Glutamatergic neuron (in vitro differentiated cells): ENCODE results near the gene STK17A. TPM values are rescaled to one million over a fixed set of nuclear protein-coding genes. Genes with fewer than 3 reads are reported as not detected.
"Not testable (repeated sequence)": the region's sequence is repeated elsewhere in the genome, so short reads cannot be mapped to it uniquely, and the experiment has no call there.

Experiments used
- DNase-seq: peaks from one replicate; pipeline ENCODE4 v3.0.0; 2022
- H3K27ac Mint-ChIP-seq: one replicate; pipeline ENCODE4 v1.8.0; 2020; ENCODE audit warnings: mild to moderate bottlenecking, mixed read lengths, inconsistent platforms; ENCODE audit not compliant: unreplicated experiment
- H3K27me3 Mint-ChIP-seq: one replicate; pipeline ENCODE4 v1.8.0; 2020; ENCODE audit warnings: mild to moderate bottlenecking, moderate library complexity, mixed read lengths, inconsistent platforms; ENCODE audit not compliant: unreplicated experiment
- H3K36me3 Mint-ChIP-seq: one replicate; pipeline ENCODE4 v1.8.0; 2020; ENCODE audit warnings: mild to moderate bottlenecking, mixed read lengths, inconsistent platforms; ENCODE audit not compliant: unreplicated experiment
- H3K4me1 Mint-ChIP-seq: one replicate; pipeline ENCODE4 v1.8.0; 2020; ENCODE audit warnings: mild to moderate bottlenecking, low read depth, mixed read lengths, inconsistent platforms; ENCODE audit not compliant: unreplicated experiment
- H3K4me3 Mint-ChIP-seq: one replicate; pipeline ENCODE4 v1.8.0; 2020; ENCODE audit warnings: mild to moderate bottlenecking, mixed read lengths, inconsistent platforms; ENCODE audit not compliant: unreplicated experiment
- H3K9me3 Mint-ChIP-seq: one replicate; pipeline ENCODE4 v1.8.0; 2020; ENCODE audit warnings: mild to moderate bottlenecking, moderate library complexity, mixed read lengths, inconsistent platforms; ENCODE audit not compliant: unreplicated experiment
- CTCF ChIP-seq: fragments of 200-600 bp; sonication (generic); IDR thresholded peaks from one replicate; pipeline ENCODE4 v1.5.0; 2021; ENCODE audit not compliant: partially characterized antibody, unreplicated experiment
- total RNA-seq: library from RNA; stranded (reverse); fragmentation: NEBNext Ultra II Directional; extraction: Animal tissue kit (Norgen Biotek cat#: 25700); gene quantifications from one replicate; pipeline ENCODE4 v1.2.1, GENCODE V29; 2021; ENCODE audit not compliant: unreplicated experiment

Gene STK17A
- total RNA-seq, 1 donor from 2014 or later, result 26.8 TPM

- peaks cover 19% of the 10 kb centered on the region for H3K9me3 Mint-ChIP-seq
- H3K4me1 Mint-ChIP-seq, result peaks cover 30% of the 10 kb centered on the region
- peak overlapping the region; percentile 93 for H3K4me3 Mint-ChIP-seq
- H3K27me3 Mint-ChIP-seq, result no peaks in the 10 kb centered on the region
- peak; percentile 59 for DNase-seq
- H3K27ac Mint-ChIP-seq, result peak overlapping the region; percentile 76
- TF ChIP-seq CTCF, result no peak
- H3K36me3 Mint-ChIP-seq, result peaks cover 5% of the 10 kb centered on the region
Observed at GRCh38 chr7:43583424-43584194, 701 bp downstream of the STK17A start.

GRCh38 chr7:43584195-43584586, 1.3 kb downstream of the STK17A start:
- no peaks in the 10 kb centered on the region for H3K27me3 Mint-ChIP-seq
- peaks cover 35% of the 10 kb centered on the region for H3K4me1 Mint-ChIP-seq
- H3K27ac Mint-ChIP-seq, result peak overlapping the region; percentile 76
- H3K4me3 Mint-ChIP-seq, result peak overlapping the region; percentile 93
- no peaks in the 10 kb centered on the region for H3K36me3 Mint-ChIP-seq
- no peak for DNase-seq
- no peak for TF ChIP-seq CTCF
- peaks cover 16% of the 10 kb centered on the region for H3K9me3 Mint-ChIP-seq

- Mint-ChIP-seq H3K4me3 (peak overlapping the region; percentile 93), H3K4me1 (peaks cover 39% of the 10 kb centered on the region), H3K9me3 (peaks cover 16% of the 10 kb centered on the region)
- not testable (repeated sequence) for H3K27ac Mint-ChIP-seq, H3K27me3 Mint-ChIP-seq, DNase-seq, H3K36me3 Mint-ChIP-seq
Observed at GRCh38 chr7:43584733-43585132, 1.8 kb downstream of the STK17A start.

GRCh38 chr7:43585562-43585961, 2.7 kb downstream of the STK17A start:
- peaks cover 39% of the 10 kb centered on the region for H3K4me1 Mint-ChIP-seq
- H3K36me3 Mint-ChIP-seq, result no peaks in the 10 kb centered on the region
- no peak for TF ChIP-seq CTCF
- peaks cover 16% of the 10 kb centered on the region for H3K9me3 Mint-ChIP-seq
- H3K27ac Mint-ChIP-seq, result no peak overlapping the region
- no peak for DNase-seq
- H3K27me3 Mint-ChIP-seq, result no peaks in the 10 kb centered on the region
- peak overlapping the region; percentile 93 for H3K4me3 Mint-ChIP-seq

GRCh38 chr7:43586251-43586900, 3.5 kb downstream of the STK17A start:
- peaks cover 42% of the 10 kb centered on the region for H3K4me1 Mint-ChIP-seq
- no peak for DNase-seq
- no peak overlapping the region for H3K27ac Mint-ChIP-seq
- TF ChIP-seq CTCF, result no peak
- H3K4me3 Mint-ChIP-seq, result peak overlapping the region; percentile 93
- peaks cover 16% of the 10 kb centered on the region for H3K9me3 Mint-ChIP-seq
- H3K36me3 Mint-ChIP-seq, result no peaks in the 10 kb centered on the region
- no peaks in the 10 kb centered on the region for H3K27me3 Mint-ChIP-seq
